Measurements from ENCODE around the gene ADORA3.

Gene ADORA3

GRCh38 chr1:111507411-111508201, 4.2 kb upstream of the ADORA3 start:
- DNase-seq, result peak; percentile 61

GRCh38 chr1:111506561-111506960, 3.1 kb upstream of the ADORA3 start:
- DNase-seq, result no peak

GRCh38 chr1:111505641-111506119, 2.2 kb upstream of the ADORA3 start:
- DNase-seq, result peak; percentile 24

- DNase-seq, result no peak
Observed at GRCh38 chr1:111504097-111504496, 664 bp upstream of the ADORA3 start.

GRCh38 chr1:111501645-111502044, 1.8 kb downstream of the ADORA3 start:
- DNase-seq, result no peak

- no peak for DNase-seq
Observed at GRCh38 chr1:111499026-111499785, 4.2 kb downstream of the ADORA3 start.

- no peak for DNase-seq
Observed at GRCh38 chr1:111497592-111497991, 5.8 kb downstream of the ADORA3 start.

GRCh38 chr1:111496398-111496797, 7.0 kb downstream of the ADORA3 start:
- DNase-seq, result no peak

GRCh38 chr1:111491070-111491469, 12.4 kb downstream of the ADORA3 start:
- DNase-seq, result no peak

- DNase-seq, result no peak
Observed at GRCh38 chr1:111490220-111490619, 13.2 kb downstream of the ADORA3 start.

- no peak for DNase-seq
Observed at GRCh38 chr1:111489604-111490003, 13.8 kb downstream of the ADORA3 start.

- no peak for DNase-seq
Observed at GRCh38 chr1:111488669-111489068, 14.8 kb downstream of the ADORA3 start.

GRCh38 chr1:111487133-111487532, 16.3 kb downstream of the ADORA3 start:
- DNase-seq, result no peak

- DNase-seq, result no peak
Observed at GRCh38 chr1:111486431-111486830, 17.0 kb downstream of the ADORA3 start.

GRCh38 chr1:111484391-111485026, 18.9 kb downstream of the ADORA3 start:
- no peak for DNase-seq

GRCh38 chr1:111483876-111484275, 19.6 kb downstream of the ADORA3 start:
- DNase-seq, result no peak

- DNase-seq, result no peak
Observed at GRCh38 chr1:111483166-111483565, 20.3 kb downstream of the ADORA3 start.

- DNase-seq, result peak; percentile 56
Observed at GRCh38 chr1:111481387-111482221, 21.8 kb downstream of the ADORA3 start.

- DNase-seq, result no peak
Observed at GRCh38 chr1:111480674-111481073, 22.8 kb downstream of the ADORA3 start.

- DNase-seq, result peak; percentile 46
Observed at GRCh38 chr1:111476761-111477309, 26.6 kb downstream of the ADORA3 start.

GRCh38 chr1:111476214-111476613, 27.2 kb downstream of the ADORA3 start:
- no peak for DNase-seq

GRCh38 chr1:111475701-111476100, 27.7 kb downstream of the ADORA3 start:
- DNase-seq, result peak; percentile 65

Data from stimulated activated CD4-positive, alpha-beta T cell treated with anti-CD3 and anti-CD28 coated beads, Interleukin-1b, Interleukin-23, amount 100 ng/mL, for 48 hours (primary cell).